ENCODE results near the gene ZFYVE28. TPM values are rescaled to one million over a fixed set of nuclear protein-coding genes. Genes with fewer than 3 reads are reported as not detected.

ZFYVE28 gene
- total and polyA plus RNA-seq, 10 of the 15 experiments (the other 5 are each of a cell fraction or from before 2014, with no cell fraction given): 0.06 to 1.9 (median 0.22) TPM; not detected in 1

DNA sequence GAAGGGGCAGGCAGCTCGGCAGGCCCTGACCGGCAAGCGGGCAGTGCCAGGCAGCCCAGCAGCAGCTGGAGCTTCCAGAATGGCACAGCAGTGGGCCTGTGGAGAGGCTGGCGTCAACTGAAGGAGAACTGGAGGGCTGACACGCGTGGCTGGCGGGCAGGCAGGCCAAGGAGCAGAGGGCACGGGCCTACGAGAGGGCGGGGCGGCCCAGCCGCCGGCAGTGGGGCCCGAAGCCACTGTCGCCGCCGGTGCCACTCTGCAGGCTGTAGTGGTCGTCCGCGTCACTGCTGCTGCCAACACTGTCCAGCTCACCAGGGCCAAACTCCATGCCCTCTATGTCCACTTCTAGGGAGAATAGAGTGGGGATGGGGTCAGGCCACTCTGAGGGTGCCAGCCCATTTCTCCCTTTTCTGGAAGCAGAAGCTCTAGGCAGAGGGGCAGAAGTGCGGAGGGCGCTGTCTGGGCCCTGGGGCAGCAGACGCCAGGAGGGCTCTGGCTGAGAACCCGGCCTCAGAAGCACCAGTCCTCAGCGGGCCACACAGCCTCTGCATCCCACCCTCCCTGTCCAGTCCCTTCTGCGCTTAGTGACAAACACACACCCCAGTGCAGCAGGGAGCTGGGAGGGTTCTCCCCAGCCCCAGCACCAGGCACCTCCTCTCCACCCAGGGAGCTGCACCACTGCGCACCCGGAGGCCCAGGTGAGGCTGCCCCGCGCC, 167.9 kb downstream of the ZFYVE28 start:
- H3K27me3 ChIP-seq (replicated peaks in 1 of 2; ENCODE audit: control insufficient read depth in 2 of 2, insufficient read depth in 2 of 2, low read length in 1 of 2): no peaks in the 10 kb centered on the region
- 92% methylated on average over 30 of the region's 30 CpGs for WGBS (ENCODE audit: insufficient coverage, insufficient replicate concordance, low lambda C conversion rate, missing lambda C conversion rate)
- ATAC-seq: no peak
- no peak overlapping the region for H3K4me3 ChIP-seq
- H4K20me1 ChIP-seq (ENCODE audit: control insufficient read depth, insufficient read depth): no peaks in the 10 kb centered on the region
- no peaks in the 10 kb centered on the region for H3K79me2 ChIP-seq (ENCODE audit: control insufficient read depth, insufficient read depth, low read length)
- no peak for TF ChIP-seq CHD4 (IDR thresholded peaks at IDR 0.05)
- TF ChIP-seq, protein P1, sequence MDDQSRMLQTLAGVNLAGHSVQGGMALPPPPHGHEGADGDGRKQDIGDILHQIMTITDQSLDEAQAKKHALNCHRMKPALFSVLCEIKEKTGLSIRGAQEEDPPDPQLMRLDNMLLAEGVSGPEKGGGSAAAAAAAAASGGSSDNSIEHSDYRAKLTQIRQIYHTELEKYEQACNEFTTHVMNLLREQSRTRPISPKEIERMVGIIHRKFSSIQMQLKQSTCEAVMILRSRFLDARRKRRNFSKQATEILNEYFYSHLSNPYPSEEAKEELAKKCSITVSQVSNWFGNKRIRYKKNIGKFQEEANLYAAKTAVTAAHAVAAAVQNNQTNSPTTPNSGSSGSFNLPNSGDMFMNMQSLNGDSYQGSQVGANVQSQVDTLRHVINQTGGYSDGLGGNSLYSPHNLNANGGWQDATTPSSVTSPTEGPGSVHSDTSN (IDR thresholded peaks at IDR 0.05; ENCODE audit: insufficient replicate concordance, low read depth, low read length): no peak
- no peak for TF ChIP-seq DPF2 (IDR thresholded peaks at IDR 0.05)
- TF ChIP-seq ZNF384 (IDR thresholded peaks at IDR 0.05; ENCODE audit: borderline replicate concordance, low read depth, low read length): no peak
- no peak for TF ChIP-seq ESRRA (IDR thresholded peaks at IDR 0.05; ENCODE audit: low read length)
- TF ChIP-seq, protein P2, sequence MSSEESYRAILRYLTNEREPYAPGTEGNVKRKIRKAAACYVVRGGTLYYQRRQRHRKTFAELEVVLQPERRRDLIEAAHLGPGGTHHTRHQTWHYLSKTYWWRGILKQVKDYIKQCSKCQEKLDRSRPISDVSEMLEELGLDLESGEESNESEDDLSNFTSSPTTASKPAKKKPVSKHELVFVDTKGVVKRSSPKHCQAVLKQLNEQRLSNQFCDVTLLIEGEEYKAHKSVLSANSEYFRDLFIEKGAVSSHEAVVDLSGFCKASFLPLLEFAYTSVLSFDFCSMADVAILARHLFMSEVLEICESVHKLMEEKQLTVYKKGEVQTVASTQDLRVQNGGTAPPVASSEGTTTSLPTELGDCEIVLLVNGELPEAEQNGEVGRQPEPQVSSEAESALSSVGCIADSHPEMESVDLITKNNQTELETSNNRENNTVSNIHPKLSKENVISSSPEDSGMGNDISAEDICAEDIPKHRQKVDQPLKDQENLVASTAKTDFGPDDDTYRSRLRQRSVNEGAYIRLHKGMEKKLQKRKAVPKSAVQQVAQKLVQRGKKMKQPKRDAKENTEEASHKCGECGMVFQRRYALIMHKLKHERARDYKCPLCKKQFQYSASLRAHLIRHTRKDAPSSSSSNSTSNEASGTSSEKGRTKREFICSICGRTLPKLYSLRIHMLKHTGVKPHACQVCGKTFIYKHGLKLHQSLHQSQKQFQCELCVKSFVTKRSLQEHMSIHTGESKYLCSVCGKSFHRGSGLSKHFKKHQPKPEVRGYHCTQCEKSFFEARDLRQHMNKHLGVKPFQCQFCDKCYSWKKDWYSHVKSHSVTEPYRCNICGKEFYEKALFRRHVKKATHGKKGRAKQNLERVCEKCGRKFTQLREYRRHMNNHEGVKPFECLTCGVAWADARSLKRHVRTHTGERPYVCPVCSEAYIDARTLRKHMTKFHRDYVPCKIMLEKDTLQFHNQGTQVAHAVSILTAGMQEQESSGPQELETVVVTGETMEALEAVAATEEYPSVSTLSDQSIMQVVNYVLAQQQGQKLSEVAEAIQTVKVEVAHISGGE (CRISPR knock-in tag; IDR thresholded peaks at IDR 0.05): no peak
- no peak for TF ChIP-seq BRCA1 (IDR thresholded peaks at IDR 0.05; ENCODE audit: low read depth, low read length)
- no peak for TF ChIP-seq GATAD2B (conservative IDR thresholded peaks at IDR 0.05; ENCODE audit: low read depth)
- TF ChIP-seq RCOR1 (conservative IDR thresholded peaks at IDR 0.05; ENCODE audit: low read depth, low read length): no peak
- no peak for TF ChIP-seq ASH2L (IDR thresholded peaks at IDR 0.05; ENCODE audit: borderline replicate concordance, low read depth)
- TF ChIP-seq, protein P3, sequence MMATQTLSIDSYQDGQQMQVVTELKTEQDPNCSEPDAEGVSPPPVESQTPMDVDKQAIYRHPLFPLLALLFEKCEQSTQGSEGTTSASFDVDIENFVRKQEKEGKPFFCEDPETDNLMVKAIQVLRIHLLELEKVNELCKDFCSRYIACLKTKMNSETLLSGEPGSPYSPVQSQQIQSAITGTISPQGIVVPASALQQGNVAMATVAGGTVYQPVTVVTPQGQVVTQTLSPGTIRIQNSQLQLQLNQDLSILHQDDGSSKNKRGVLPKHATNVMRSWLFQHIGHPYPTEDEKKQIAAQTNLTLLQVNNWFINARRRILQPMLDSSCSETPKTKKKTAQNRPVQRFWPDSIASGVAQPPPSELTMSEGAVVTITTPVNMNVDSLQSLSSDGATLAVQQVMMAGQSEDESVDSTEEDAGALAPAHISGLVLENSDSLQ (IDR thresholded peaks at IDR 0.05): no peak
- no peak for TF ChIP-seq TARDBP (IDR thresholded peaks at IDR 0.05; ENCODE audit: borderline replicate concordance)
- TF ChIP-seq SREBF2 (IDR thresholded peaks at IDR 0.05; ENCODE audit: low read length): no peak
- no peak for TF ChIP-seq SIX5 (IDR thresholded peaks at IDR 0.05; ENCODE audit: low read depth, low read length, severe bottlenecking)
- no peak for TF ChIP-seq POLR2AphosphoS2 (IDR thresholded peaks at IDR 0.05; ENCODE audit: low read depth, low read length)
- TF ChIP-seq NR2C1 (IDR thresholded peaks at IDR 0.05): no peak
- FAIRE-seq: no peak
- no peak overlapping the region for H3K9ac ChIP-seq (ENCODE audit: control insufficient read depth, insufficient read depth, low read length)
- H3K4me1 ChIP-seq (ENCODE audit: control insufficient read depth, insufficient read depth, low read length): no peaks in the 10 kb centered on the region
- POLR2A ChIA-PET: no interaction called here
- H2AFZ ChIP-seq (ENCODE audit: control insufficient read depth, low read depth, low read length): no peak overlapping the region
- peaks cover 0 to 4% of the 10 kb centered on the region in 2 experiments; a peak in 1 of 4 replicates for H3K36me3 ChIP-seq (ENCODE audit: control insufficient read depth in 2 of 2, insufficient read depth in 2 of 2, low read length in 1 of 2)
- CTCF ChIA-PET: no interaction called here
- H3K4me2 ChIP-seq (ENCODE audit: control insufficient read depth, insufficient read depth): no peak overlapping the region
- intact Hi-C loops (cut with micrococcal nuclease; ENCODE audit: unreplicated experiment) (no loop called here), in situ Hi-C loops (cut with MboI) (no loop called here)
- SMC1A ChIA-PET (ENCODE audit: uncharacterized antibody, unreplicated experiment): no interaction called here
- H3K27ac ChIP-seq (ENCODE audit: control insufficient read depth, insufficient read depth): no peak overlapping the region
- RAD21 ChIA-PET (ENCODE audit: unreplicated experiment): interaction anchor here (1.7 kb wide), 1 partner anchor 12 kb away, joined by 4 read pairs; the partner anchor contains the start of gene MXD4
- BruUV-seq (replicated peaks): no TSS peak
- no peak for DNase-seq (ENCODE audit: low read depth, low spot score)
- H3K9me3 ChIP-seq (replicated peaks; ENCODE audit: control insufficient read depth, insufficient read depth, low read length): no peaks in the 10 kb centered on the region

Data from GM12878 (cell line).